HG03521 (cell line): ENCODE data around the gene HSD17B11.
"Not testable (repeated sequence)": the region's sequence is repeated elsewhere in the genome, so short reads cannot be mapped to it uniquely, and the experiment has no call there.

Source experiments
- ATAC-seq: cut with Tn5 transposase; IDR thresholded peaks from one replicate; pipeline ENCODE4 v1.9.1; 2021; ENCODE audit warnings: mild to moderate bottlenecking, moderate library complexity; ENCODE audit not compliant: unreplicated experiment

The HSD17B11 gene

DNA sequence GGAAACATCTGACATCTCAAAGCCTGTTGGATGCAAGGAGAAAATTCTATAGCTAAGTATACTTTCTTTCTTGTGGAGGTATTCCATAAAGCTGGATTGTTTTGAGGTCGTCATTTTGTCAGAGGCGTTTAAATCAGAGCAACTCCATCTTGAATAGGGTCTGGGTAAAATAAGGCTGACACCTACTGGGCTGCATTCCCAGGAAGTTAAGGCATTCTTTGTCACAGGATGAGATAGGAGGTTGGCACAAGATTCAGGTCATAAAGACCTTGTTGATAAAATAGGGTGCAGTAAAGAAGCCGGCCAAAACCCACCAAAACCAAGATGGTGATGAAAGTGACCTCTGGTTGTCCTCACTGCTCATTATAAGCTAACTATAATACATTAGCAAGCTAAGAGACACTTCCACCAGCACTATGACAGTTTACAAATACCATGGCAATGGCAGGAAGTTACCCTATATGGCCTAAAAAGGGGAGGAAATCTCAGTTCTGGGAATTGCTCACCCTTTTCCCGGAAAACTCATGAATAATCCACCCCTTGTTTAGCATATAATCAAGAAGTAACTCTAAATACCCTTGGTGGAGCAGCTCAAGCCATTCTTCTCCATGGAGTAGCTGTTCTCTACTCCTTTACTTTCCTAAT is 80.2 kb downstream of the HSD17B11 start:
- ATAC-seq, result no peak

DNA sequence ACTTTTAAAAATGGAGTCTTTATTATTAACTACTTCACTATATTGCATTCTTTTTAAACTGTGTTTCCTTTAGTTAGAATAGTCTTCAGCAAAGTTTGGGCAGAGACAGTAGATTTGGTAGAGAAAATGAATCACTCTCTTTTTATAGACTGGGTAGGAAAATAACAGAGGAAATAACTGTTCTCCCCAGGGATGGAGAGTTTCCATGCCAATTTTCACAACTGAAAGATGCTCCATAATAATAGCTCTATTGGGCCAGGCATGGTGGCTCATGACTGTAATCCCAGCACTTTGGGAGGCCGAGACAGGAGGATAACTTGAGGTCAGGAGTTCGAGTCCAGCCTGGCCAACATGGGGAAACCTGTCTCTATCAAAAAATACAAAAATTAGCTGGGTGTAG is 81.4 kb downstream of the HSD17B11 start:
- ATAC-seq, result no peak

DNA sequence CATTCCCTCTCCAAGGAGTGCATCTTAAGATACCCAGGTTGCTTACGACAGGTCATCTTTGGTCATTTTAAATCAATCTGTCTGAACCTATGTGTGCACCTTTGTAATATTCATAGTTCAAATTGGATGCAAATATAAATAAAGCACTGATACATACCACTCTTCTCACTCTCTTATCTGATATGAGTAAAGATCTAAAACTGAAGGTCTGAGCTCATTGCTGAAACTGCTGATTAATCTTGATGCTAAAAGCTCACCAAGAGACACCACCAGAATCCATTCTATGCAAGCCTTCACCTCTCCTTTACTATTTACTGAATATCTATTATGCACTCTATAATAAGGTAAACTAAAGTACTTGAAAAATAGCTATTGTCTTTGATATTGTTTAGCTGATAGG is 84.9 kb downstream of the HSD17B11 start:
- ATAC-seq, result no peak

DNA sequence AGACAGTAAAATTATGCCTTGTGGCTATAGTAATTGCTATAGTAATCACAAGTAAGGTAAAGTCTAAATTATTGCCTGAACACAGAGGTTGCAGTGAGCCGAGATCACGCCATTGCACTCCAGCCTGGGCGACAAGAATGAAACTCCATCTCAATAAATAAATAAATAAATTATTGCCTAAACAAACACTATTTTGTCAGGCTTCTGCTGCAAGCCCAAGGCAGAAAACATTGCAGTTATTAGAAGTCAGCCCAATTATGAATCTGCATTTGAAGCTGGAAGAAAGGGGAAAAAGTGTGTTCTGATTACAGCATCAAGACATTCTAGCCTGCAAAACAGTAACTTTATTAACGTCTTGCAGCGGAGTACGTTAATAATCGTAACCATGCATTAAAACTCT is 85.4 kb downstream of the HSD17B11 start:
- no peak for ATAC-seq

DNA sequence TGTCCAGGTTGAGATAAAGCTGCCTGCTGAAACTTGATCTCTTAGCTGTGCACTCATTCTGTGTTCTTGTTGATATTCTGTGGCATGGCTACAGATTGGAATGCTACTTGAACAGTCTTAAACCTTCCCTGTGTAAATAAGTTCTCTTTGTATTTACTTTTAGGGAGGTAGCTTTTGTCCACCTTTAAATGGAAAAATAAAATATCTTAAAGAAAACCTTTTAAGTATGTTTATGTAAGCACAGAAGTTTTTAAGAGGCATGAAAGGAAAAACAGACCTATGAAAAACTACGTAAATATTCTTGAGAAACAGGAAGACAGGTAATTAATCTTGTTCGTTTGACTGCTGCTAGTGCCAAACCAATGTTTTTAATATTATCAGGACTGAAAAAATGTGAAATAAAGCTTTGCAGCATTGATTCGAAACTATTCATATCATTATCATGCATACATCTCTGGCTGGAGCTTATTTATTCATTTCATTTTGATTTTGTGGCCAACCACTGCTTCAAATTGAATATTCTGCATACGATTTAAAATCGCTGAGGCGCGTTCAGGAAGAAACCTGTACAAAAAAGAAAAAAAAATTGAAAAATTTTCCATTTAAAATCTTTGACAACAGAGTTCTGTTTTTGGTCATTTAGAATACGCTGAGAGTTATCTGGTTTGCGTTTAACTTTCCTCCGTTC is 86.1 kb downstream of the HSD17B11 start:
- no peak for ATAC-seq

DNA sequence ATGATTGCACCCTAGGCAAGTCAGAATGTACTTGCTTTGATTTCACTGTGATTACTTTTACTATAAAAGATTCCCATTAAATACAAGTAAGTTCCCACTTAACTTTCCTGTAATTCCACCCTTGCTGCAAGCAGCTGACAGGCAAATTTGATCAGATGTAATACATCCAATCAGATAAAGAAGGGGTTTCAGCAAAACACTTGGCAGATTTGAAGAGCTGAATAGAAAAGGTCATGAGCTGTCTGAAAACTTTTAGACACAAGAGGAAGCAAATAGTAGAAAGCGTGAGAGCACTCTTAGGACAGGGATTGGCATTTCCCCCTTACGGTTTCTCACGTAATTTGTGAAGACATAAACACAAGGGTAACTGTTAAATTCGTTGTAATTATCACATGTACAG is 91.1 kb downstream of the HSD17B11 start:
- ATAC-seq, result no peak

DNA sequence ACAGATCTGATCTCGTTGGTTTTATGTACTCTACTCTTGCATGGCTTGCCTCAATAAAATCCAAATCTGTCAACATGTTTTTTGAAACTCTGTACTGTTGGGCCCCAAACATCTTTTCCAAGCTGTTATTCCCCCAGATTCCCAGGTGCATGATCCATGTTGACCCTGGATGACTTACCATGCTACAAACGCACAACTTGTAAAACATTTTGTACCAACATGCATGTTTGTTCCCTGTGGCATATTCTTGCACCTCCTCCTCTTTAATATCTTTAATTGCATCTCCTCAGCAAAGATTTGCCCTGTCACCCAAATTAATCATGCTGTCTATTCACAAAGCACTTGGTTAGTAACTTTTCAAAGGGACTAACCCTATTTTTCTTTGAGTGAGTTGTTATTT is 92.6 kb downstream of the HSD17B11 start:
- ATAC-seq, result no peak

DNA sequence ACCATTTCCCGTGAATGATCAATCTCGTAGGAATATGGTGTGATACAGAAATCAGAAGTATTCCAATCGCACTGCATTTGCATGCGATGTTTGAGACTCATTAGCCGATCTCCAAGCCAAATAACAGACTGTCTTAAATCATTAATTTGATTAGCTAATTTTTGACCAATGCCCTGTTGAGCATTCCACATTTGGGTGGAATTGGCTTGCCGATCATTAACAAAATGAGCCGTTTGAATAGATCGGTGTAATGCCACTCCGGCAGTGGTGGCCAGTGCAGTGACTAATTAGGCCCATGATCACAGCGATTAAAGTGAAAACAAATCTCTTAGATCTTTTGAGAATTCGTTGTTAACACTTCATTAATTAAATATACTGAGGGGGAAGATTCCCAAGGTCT is 96.1 kb downstream of the HSD17B11 start:
- not testable (repeated sequence) for ATAC-seq

DNA sequence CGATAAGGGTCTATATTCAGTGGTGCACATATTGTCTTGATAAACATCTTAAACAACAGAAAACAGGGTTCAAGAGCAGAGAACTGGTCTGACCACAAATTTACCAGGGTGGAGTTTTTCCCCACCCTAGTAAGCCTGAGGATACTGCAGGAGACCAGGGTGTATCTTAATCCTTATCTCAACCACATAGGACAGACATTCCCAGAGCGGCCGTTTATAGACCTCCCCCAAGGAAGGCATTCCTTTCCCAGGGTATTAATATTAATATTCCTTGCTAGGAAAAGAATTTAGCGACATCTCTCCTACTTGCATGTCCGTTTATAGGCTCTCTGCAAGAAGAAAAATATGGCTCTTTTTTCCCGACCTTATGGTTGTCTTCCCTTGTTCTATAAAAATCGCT is 97.1 kb downstream of the HSD17B11 start:
- not testable (repeated sequence) for ATAC-seq

DNA sequence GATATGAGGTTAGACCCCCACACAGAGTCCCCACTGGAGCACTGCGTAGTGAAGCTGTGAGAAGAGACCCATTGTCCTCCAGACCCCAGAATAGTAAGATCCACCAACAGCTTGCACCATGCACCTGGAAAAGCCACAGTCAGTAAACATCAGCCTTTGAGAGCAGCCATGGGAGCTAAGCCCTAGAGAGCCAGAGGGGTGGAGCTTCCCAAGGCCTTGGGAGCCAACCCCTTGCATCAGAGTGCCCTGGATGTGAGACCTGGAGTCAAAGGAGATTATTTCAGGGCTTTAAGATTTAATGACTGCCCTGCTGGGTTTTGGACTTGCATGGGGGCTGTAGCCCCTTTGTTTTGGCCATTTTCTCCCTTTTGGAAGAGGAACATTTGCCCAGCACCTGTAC is 104.0 kb downstream of the HSD17B11 start:
- ATAC-seq, result no peak
